HL-60 (cell line): Measurements from ENCODE around the gene TIMELESS.

Source experiments
- CTCF ChIP-seq: IDR thresholded peaks from one replicate; pipeline ENCODE4 v1.5.1; 2011; ENCODE audit warnings: low read length, control low read depth, inconsistent platforms; ENCODE audit not compliant: insufficient read depth
- SPI1 ChIP-seq: IDR thresholded peaks from 2 replicates; pipeline ENCODE4 v1.6.1; 2012; ENCODE audit warnings: low read depth, mild to moderate bottlenecking, borderline replicate concordance

DNA sequence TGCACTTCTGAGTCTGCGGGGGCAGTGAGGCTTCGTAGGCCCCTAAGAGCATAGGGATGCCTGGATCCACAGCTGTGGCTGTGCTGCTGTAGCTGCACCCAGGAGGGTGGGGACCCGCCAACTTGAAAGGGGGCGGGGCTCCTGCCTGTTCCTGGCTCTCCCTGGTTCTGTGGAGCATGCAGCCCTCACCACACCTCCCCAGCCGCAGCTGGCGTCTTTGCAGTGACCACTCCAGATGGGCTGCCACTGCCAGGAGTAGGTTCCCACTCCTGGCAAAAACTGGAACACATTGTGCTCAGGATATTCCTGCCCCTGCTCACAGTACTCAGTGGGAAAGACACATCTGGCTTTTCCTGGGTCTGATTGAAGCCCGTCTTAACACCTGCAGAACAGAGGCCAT is 35.8 kb downstream of the TIMELESS start:
- TF ChIP-seq CTCF (no peak), SPI1 (no peak)
